MCF 10A (cell line): ENCODE results near the gene ALDH3B2. TPM values are rescaled to one million over a fixed set of nuclear protein-coding genes. Genes with fewer than 3 reads are reported as not detected.

Experiments
- BruUV-seq: library from RNA; stranded (reverse); fragments of 400-500 nt; replicated peaks from 2 replicates; lab custom pipeline; 2021; lab: Mats Ljungman, UMichigan
- CTCF ChIA-PET: fragments of 300-600 bp; sonication (Branson Sonifier 250); formaldehyde crosslinking; extraction: SDS; loops from one replicate; lab custom pipeline; 2021; ENCODE audit warnings: antibody characterized with exemption, inconsistent platforms; lab: Yijun Ruan, JAX
- POLR2A ChIA-PET: fragments of 300-600, 350-650 bp; sonication (Branson Sonifier 250); formaldehyde crosslinking; extraction: SDS; loops from one replicate; lab custom pipeline; 2020; ENCODE audit warnings: antibody characterized with exemption, inconsistent platforms; lab: Yijun Ruan, JAX
- DNase-seq: peaks from one replicate; pipeline ENCODE4 v3.0.0-alpha.2; 2018; ENCODE audit not compliant: unreplicated experiment
- H3K27ac Mint-ChIP-seq: one replicate; pipeline ENCODE4 v1.8.0; 2022; ENCODE audit warnings: mild to moderate bottlenecking, low read depth, mixed read lengths; ENCODE audit not compliant: unreplicated experiment
- H3K27me3 Mint-ChIP-seq: one replicate; pipeline ENCODE4 v1.8.0; 2022; ENCODE audit warnings: mixed read lengths; ENCODE audit not compliant: insufficient read depth, unreplicated experiment
- H3K36me3 Mint-ChIP-seq: one replicate; pipeline ENCODE4 v1.8.0; 2022; ENCODE audit warnings: mild to moderate bottlenecking, moderate library complexity, mixed read lengths; ENCODE audit not compliant: insufficient read depth, unreplicated experiment
- H3K4me1 Mint-ChIP-seq: one replicate; pipeline ENCODE4 v1.8.0; 2022; ENCODE audit warnings: mixed read lengths; ENCODE audit not compliant: insufficient read depth, unreplicated experiment
- H3K4me3 Mint-ChIP-seq: one replicate; pipeline ENCODE4 v1.8.0; 2022; ENCODE audit warnings: mild to moderate bottlenecking, moderate library complexity, mixed read lengths; ENCODE audit not compliant: unreplicated experiment
- H3K9me3 Mint-ChIP-seq: one replicate; pipeline ENCODE4 v1.8.0; 2022; ENCODE audit warnings: mixed read lengths; ENCODE audit not compliant: unreplicated experiment
- CTCF ChIP-seq: fragments of 200-600 bp; IDR thresholded peaks from one replicate; pipeline ENCODE4 v1.8.0; 2022; ENCODE audit warnings: antibody characterized with exemption, mild to moderate bottlenecking; ENCODE audit not compliant: unreplicated experiment
- intact Hi-C: fragments of 100-400 bp; cut with micrococcal nuclease; formaldehyde crosslinking; loops from 2 replicates; pipeline ENCODE4 v1.14.1; 2022
- total RNA-seq: library from RNA; stranded (reverse); gene quantifications from 2 replicates; pipeline ENCODE4 v1.2.3, GENCODE V29; 2022

The ALDH3B2 gene
- total RNA-seq, 1 experiment from 2014 or later = not detected

- no peak for TF ChIP-seq CTCF
- no TSS peak for BruUV-seq
- Mint-ChIP-seq H3K4me3 (no peak overlapping the region), H3K4me1 (peaks cover 35% of the 10 kb centered on the region), H3K27ac (no peak overlapping the region), H3K27me3 (no peaks in the 10 kb centered on the region), H3K36me3 (no peaks in the 10 kb centered on the region), H3K9me3 (peaks cover 7% of the 10 kb centered on the region)
- DNase-seq = no peak
- intact Hi-C loops = no loop called here
- POLR2A ChIA-PET = no interaction called here
- CTCF ChIA-PET = interaction anchor here (1.5 kb wide), 1 partner anchor 9 kb away, joined by 4 read pairs; no protein-coding TSS in a partner anchor
Measured at GRCh38 chr11:67700141-67700540, 25.7 kb upstream of the ALDH3B2 start.

DNA sequence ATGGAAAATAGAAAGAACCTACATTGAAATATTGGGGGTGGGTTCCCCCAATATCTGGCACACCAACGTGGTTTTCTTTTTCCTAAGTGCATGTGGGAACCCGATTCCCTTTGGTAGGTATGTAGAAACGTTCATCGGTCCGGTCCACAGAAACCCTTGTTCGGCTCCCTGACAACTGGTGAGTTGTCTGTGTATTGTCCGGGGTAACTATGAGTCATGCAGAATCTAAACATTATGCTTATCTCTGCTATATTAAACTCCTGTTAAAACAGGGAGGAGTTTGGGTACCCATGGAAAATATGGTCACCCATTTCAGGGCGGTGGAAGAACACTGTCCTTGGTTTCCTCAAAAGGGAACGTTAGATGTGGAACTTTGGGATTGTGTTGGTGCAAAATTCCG lies 25.1 kb upstream of the ALDH3B2 start:
- POLR2A ChIA-PET = no interaction called here
- BruUV-seq = no TSS peak
- Mint-ChIP-seq H3K36me3 (no peaks in the 10 kb centered on the region), H3K9me3 (peaks cover 7% of the 10 kb centered on the region), H3K27me3 (no peaks in the 10 kb centered on the region), H3K4me3 (no peak overlapping the region), H3K27ac (peak overlapping the region; percentile 50), H3K4me1 (peaks cover 35% of the 10 kb centered on the region)
- TF ChIP-seq CTCF = no peak
- CTCF ChIA-PET = interaction anchor here (1.5 kb wide), 1 partner anchor 8 kb away, joined by 4 read pairs; no protein-coding TSS in a partner anchor
- intact Hi-C loops = no loop called here
- peak; percentile 66 for DNase-seq

DNA sequence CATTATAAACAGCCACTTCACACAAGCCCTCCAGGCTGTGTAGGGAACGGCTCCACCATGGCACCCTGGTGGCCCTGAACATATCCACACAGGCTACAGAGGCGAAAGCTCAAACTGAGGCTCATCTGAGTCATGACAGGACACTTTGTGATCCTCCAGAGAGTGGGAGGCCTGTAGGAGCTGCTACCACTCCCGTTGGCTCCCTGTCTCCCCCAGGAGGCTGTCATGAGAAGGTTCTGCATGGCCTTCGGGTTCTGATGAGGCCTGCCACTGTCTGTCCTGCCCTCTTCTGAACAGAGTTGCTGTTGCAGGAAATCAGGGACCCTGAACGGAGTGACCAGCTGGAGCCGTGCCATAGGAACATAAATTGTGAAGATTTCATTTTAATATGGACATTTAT lies 23.8 kb upstream of the ALDH3B2 start:
- H3K4me1 Mint-ChIP-seq = peaks cover 28% of the 10 kb centered on the region
- TF ChIP-seq CTCF = no peak
- H3K27me3 Mint-ChIP-seq = no peaks in the 10 kb centered on the region
- H3K27ac Mint-ChIP-seq = no peak overlapping the region
- POLR2A ChIA-PET = no interaction called here
- no peaks in the 10 kb centered on the region for H3K36me3 Mint-ChIP-seq
- CTCF ChIA-PET = interaction anchor here (0.8 kb wide), 1 partner anchor 59 kb away, joined by 3 read pairs; the partner anchor contains the start of gene TBX10
- DNase-seq = peak; percentile 39
- H3K9me3 Mint-ChIP-seq = peaks cover 7% of the 10 kb centered on the region
- no TSS peak for BruUV-seq
- no peak overlapping the region for H3K4me3 Mint-ChIP-seq
- intact Hi-C loops = no loop called here

- ChIA-PET POLR2A (no interaction called here), CTCF (interaction anchor here (0.8 kb wide), 1 partner anchor 58 kb away, joined by 3 read pairs; the partner anchor contains the start of gene TBX10)
- intact Hi-C loops = no loop called here
- H3K36me3 Mint-ChIP-seq = no peaks in the 10 kb centered on the region
- no peak overlapping the region for H3K27ac Mint-ChIP-seq
- no peak for DNase-seq
- no peak for TF ChIP-seq CTCF
- peaks cover 25% of the 10 kb centered on the region for H3K4me1 Mint-ChIP-seq
- no peak overlapping the region for H3K4me3 Mint-ChIP-seq
- no peaks in the 10 kb centered on the region for H3K27me3 Mint-ChIP-seq
- no TSS peak for BruUV-seq
- H3K9me3 Mint-ChIP-seq = peaks cover 7% of the 10 kb centered on the region
Measured at GRCh38 chr11:67697846-67698245, 23.4 kb upstream of the ALDH3B2 start.
